K562 (cell line): Measurements from ENCODE around the gene UTP25. TPM values are rescaled to one million over a fixed set of nuclear protein-coding genes. Genes with fewer than 3 reads are reported as not detected.
A peak's percentile ranks its signal among the peaks of the same experiment; 100 is the strongest.

Experiments
- CEBPG ChIP-seq, 3 experiments: fragments of 200-800 bp in 1 of 3; sonication (Bioruptor generic) in 1 of 3; sonication (generic) in 1 of 3; formaldehyde crosslinking in 1 of 3; IDR thresholded peaks in 2 of 3; conservative IDR thresholded peaks in 1 of 3; 2 replicates each; pipeline versions ENCODE4 v1.6.1 to v1.8.0; 2016 to 2022; ENCODE audit warnings: missing compliant biosample characterization in 2 of 3, missing genetic modification characterization in 2 of 3, mild to moderate bottlenecking in 1 of 3, missing genetic modification reagents in 1 of 3
- COPS2 ChIP-seq: fragments of 450-650 bp; conservative IDR thresholded peaks from 2 replicates; pipeline ENCODE4 v1.6.1; 2016; ENCODE audit warnings: mild to moderate bottlenecking, moderate library complexity
- GTF2A2 ChIP-seq: IDR thresholded peaks from 2 replicates; pipeline ENCODE4 v1.6.1; 2016; ENCODE audit warnings: mild to moderate bottlenecking, missing genetic modification characterization, missing compliant biosample characterization
- MAZ ChIP-seq, 2 experiments: fragments of 450-650 bp in 1 of 2; sonication (generic) in 1 of 2; formaldehyde crosslinking; IDR thresholded peaks in 1 of 2; conservative IDR thresholded peaks in 1 of 2; 2 replicates each; pipeline versions ENCODE4 v1.4.0 to v1.5.0; 2020; ENCODE audit warnings: mild to moderate bottlenecking in 1 of 2, missing genetic modification reagents in 1 of 2
- NEUROD1 ChIP-seq: fragments of 150-350 bp; IDR thresholded peaks from 2 replicates; pipeline ENCODE4 v1.6.1; 2014; ENCODE audit warnings: borderline replicate concordance, low read length, low read depth; ENCODE audit not compliant: partially characterized antibody
- RNF219 ChIP-seq: fragments of 250-450 bp; sonication (Bioruptor Pico); IDR thresholded peaks from 2 replicates; pipeline ENCODE4 v1.5.0; 2022; ENCODE audit warnings: mild to moderate bottlenecking
- ZKSCAN3 ChIP-seq: fragments of 250-450 bp; sonication (Bioruptor Pico); IDR thresholded peaks from 2 replicates; pipeline ENCODE4 v1.4.0; 2020
- polyA plus RNA-seq, 8 experiments: library from polyadenylated mRNA; depleted of rRNA in 4 of 8; stranded (reverse) in 5 of 8; unstranded in 3 of 8; fragments of >200 nt; fragmentation: Nextera tagmentation in 2 of 8; fragmentation: Illumina TruSeq in 1 of 8; extraction: Ambion mirVana in 2 of 8; extraction: Trizol in 1 of 8; gene quantifications; 2 replicates each; pipeline versions ENCODE4 v1.2.1 to v1.2.3, GENCODE V29; 2011 to 2014; ENCODE audit warnings: inconsistent platforms in 1 of 8, missing spikeins in 1 of 8
- total RNA-seq, 7 experiments: library from RNA; depleted of rRNA in 6 of 7; stranded (reverse); fragments of >200 nt in 6 of 7; fragmentation: Illumina TruSeq in 2 of 7; extraction: Trizol in 2 of 7; gene quantifications; 2 replicates each; pipeline versions ENCODE4 v1.2.1 to v1.2.3, GENCODE V29; 2011 to 2021; ENCODE audit warnings: low replicate concordance in 1 of 7
- TF ChIP-seq, protein P1 (sequence below): fragments of 200-600 bp; sonication (generic); IDR thresholded peaks from one replicate; pipeline ENCODE4 v1.6.1; 2012; ENCODE audit warnings: mild to moderate bottlenecking, low read depth, low read length, inconsistent platforms

Gene UTP25
- total and polyA plus RNA-seq, 9 of the 15 experiments (the other 6 are each of a cell fraction or from before 2014, with no cell fraction given), result 5.7 to 17.6 (median 12.0) TPM

DNA sequence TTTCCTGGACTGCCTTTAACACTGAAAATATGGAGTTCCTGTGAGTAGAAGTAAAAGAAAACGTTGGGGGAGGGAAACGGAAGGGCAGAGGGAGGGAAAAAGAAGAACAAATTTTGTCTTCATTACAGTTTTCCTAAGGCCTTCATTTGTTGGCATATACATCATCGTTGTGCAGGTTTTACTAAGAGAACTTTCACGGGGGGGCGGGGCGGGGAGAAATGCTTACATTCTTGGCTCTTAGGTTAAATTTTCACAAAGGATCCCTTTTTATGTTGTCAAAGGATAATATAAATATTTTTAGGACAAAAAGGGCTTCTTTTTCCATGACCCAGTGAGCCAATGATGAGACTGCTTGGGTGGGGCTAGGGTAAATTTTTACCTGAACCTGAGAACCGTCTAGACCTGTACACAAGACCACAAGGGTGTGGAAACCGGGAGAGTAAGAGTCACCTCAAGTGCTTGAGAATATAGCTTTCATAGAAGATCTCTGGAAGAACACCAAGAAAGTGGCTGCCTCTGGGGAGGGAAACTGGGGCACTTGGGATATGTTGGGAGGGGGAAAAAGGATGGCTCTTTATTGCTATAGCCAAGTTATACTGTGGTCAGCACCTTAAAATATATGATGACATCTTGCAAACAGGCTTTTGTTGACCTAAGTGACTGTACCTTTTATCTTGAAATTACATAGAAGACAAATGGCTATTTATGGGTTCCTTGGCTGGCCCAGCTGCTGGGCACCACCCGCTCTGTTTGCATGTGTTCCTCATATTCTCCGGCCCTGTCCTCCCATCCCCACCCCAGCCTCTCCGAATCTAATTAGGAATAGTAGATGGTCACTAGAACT, 2.0 kb upstream of the UTP25 start (continued):
- TF ChIP-seq, protein P1, sequence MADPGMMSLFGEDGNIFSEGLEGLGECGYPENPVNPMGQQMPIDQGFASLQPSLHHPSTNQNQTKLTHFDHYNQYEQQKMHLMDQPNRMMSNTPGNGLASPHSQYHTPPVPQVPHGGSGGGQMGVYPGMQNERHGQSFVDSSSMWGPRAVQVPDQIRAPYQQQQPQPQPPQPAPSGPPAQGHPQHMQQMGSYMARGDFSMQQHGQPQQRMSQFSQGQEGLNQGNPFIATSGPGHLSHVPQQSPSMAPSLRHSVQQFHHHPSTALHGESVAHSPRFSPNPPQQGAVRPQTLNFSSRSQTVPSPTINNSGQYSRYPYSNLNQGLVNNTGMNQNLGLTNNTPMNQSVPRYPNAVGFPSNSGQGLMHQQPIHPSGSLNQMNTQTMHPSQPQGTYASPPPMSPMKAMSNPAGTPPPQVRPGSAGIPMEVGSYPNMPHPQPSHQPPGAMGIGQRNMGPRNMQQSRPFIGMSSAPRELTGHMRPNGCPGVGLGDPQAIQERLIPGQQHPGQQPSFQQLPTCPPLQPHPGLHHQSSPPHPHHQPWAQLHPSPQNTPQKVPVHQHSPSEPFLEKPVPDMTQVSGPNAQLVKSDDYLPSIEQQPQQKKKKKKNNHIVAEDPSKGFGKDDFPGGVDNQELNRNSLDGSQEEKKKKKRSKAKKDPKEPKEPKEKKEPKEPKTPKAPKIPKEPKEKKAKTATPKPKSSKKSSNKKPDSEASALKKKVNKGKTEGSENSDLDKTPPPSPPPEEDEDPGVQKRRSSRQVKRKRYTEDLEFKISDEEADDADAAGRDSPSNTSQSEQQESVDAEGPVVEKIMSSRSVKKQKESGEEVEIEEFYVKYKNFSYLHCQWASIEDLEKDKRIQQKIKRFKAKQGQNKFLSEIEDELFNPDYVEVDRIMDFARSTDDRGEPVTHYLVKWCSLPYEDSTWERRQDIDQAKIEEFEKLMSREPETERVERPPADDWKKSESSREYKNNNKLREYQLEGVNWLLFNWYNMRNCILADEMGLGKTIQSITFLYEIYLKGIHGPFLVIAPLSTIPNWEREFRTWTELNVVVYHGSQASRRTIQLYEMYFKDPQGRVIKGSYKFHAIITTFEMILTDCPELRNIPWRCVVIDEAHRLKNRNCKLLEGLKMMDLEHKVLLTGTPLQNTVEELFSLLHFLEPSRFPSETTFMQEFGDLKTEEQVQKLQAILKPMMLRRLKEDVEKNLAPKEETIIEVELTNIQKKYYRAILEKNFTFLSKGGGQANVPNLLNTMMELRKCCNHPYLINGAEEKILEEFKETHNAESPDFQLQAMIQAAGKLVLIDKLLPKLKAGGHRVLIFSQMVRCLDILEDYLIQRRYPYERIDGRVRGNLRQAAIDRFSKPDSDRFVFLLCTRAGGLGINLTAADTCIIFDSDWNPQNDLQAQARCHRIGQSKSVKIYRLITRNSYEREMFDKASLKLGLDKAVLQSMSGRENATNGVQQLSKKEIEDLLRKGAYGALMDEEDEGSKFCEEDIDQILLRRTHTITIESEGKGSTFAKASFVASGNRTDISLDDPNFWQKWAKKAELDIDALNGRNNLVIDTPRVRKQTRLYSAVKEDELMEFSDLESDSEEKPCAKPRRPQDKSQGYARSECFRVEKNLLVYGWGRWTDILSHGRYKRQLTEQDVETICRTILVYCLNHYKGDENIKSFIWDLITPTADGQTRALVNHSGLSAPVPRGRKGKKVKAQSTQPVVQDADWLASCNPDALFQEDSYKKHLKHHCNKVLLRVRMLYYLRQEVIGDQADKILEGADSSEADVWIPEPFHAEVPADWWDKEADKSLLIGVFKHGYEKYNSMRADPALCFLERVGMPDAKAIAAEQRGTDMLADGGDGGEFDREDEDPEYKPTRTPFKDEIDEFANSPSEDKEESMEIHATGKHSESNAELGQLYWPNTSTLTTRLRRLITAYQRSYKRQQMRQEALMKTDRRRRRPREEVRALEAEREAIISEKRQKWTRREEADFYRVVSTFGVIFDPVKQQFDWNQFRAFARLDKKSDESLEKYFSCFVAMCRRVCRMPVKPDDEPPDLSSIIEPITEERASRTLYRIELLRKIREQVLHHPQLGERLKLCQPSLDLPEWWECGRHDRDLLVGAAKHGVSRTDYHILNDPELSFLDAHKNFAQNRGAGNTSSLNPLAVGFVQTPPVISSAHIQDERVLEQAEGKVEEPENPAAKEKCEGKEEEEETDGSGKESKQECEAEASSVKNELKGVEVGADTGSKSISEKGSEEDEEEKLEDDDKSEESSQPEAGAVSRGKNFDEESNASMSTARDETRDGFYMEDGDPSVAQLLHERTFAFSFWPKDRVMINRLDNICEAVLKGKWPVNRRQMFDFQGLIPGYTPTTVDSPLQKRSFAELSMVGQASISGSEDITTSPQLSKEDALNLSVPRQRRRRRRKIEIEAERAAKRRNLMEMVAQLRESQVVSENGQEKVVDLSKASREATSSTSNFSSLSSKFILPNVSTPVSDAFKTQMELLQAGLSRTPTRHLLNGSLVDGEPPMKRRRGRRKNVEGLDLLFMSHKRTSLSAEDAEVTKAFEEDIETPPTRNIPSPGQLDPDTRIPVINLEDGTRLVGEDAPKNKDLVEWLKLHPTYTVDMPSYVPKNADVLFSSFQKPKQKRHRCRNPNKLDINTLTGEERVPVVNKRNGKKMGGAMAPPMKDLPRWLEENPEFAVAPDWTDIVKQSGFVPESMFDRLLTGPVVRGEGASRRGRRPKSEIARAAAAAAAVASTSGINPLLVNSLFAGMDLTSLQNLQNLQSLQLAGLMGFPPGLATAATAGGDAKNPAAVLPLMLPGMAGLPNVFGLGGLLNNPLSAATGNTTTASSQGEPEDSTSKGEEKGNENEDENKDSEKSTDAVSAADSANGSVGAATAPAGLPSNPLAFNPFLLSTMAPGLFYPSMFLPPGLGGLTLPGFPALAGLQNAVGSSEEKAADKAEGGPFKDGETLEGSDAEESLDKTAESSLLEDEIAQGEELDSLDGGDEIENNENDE, result no peak
- TF ChIP-seq NEUROD1, result no peak
- TF ChIP-seq ZKSCAN3 (CRISPR knock-in tag), result no peak
- no peak for TF ChIP-seq GTF2A2
- TF ChIP-seq CEBPG (CRISPR knock-in tag; IDR thresholded peaks at IDR 0.05), result peak; percentile 40; the same call in 1 of the 2 replicates
- peak in 1 of 2 experiments; percentile 59; a peak in 1 of 4 replicates for TF ChIP-seq CEBPG (tag; conservative IDR thresholded peaks at IDR 0.05 in 1 of 2, IDR thresholded peaks at IDR 0.05 in 1 of 2)
- no peak for TF ChIP-seq COPS2
- TF ChIP-seq MAZ (CRISPR knock-in tag; conservative IDR thresholded peaks at IDR 0.05 in 1 of 2, IDR thresholded peaks at IDR 0.05 in 1 of 2), result 0 out of 4 replicates have a peak, but pooled peaks of 1 of the 2 experiments have one; percentile 23
- TF ChIP-seq RNF219 (CRISPR knock-in tag), result no peak
